Body of pancreas (tissue), 4 donors: ENCODE measurements around the gene CDC123. TPM values are rescaled to one million over a fixed set of nuclear protein-coding genes. Genes with fewer than 3 reads are reported as not detected.
A peak's percentile ranks its signal among the peaks of the same experiment; 100 is the strongest.

ENCODE experiments used
- ATAC-seq: fragments of 150-250 bp; one replicate; pipeline ENCODE4 v1.9.1; 2016
- DNase-seq, 4 donors: peaks; one replicate each; pipeline ENCODE4 v3.0.0-alpha.2; 2019
- H3K27ac ChIP-seq, 4 donors: fragments of 200-600 bp; sonication (generic); 1 replicate in 3 of 4; 2 replicates in 1 of 4; pipeline versions ENCODE4 v1.5.1 to v1.6.1; 2016 to 2019; ENCODE audit warnings: mild to moderate bottlenecking in 1 of 4, mixed read lengths in 1 of 4, moderate library complexity in 1 of 4
- H3K27me3 ChIP-seq, 2 donors: fragments of 200-600 bp; sonication (generic); one replicate each; pipeline ENCODE4 v1.6.0; 2016; ENCODE audit warnings: mild to moderate bottlenecking in 1 of 2
- H3K36me3 ChIP-seq, 2 donors: fragments of 200-600 bp; sonication (generic); replicated peaks in 1 of 2; 2 replicates each; pipeline ENCODE4 v1.5.1; 2016; ENCODE audit warnings: low read depth in 2 of 2; ENCODE audit not compliant: insufficient read depth in 1 of 2
- H3K4me1 ChIP-seq: fragments of 200-600 bp; sonication (generic); one replicate; pipeline ENCODE4 v1.6.0; 2016
- H3K4me3 ChIP-seq, 2 donors: fragments of 200-600 bp; sonication (generic); 1 replicate in 1 of 2; 2 replicates in 1 of 2; pipeline ENCODE4 v1.5.1; 2016 to 2019
- H3K9me3 ChIP-seq, 3 donors: fragments of 200-600 bp; sonication (generic); 1 replicate in 2 of 3; 2 replicates in 1 of 3; pipeline ENCODE4 v1.5.1; 2016
- POLR2A ChIP-seq, 3 donors: fragments of 450-650 bp; IDR thresholded peaks; one replicate each; pipeline ENCODE4 v1.6.1; 2016; ENCODE audit warnings: antibody characterized with exemption in 3 of 3, mild to moderate bottlenecking in 2 of 3
- WGBS, 2 donors: methylation state at CpG; one replicate each; pipeline ENCODE4 v1.1.5; 2017; 5-methylcytosine and 5-hydroxymethylcytosine counted together
- intact Hi-C: fragments of 100-400 bp; cut with DNase I; formaldehyde crosslinking; loops from one replicate; pipeline ENCODE4 v1.15.1; 2023
- total RNA-seq, 2 donors: library from RNA; depleted of rRNA; stranded (reverse); fragments of >200 nt; gene quantifications; one replicate each; pipeline ENCODE4 v1.1.0, GENCODE V29; 2016
- TF ChIP-seq, protein P1 (sequence below), 7 experiments: fragments of 450-650 bp in 4 of 7; fragments of 200-600 bp in 3 of 7; sonication (generic) in 3 of 7; IDR thresholded peaks; one replicate each; pipeline ENCODE4 v1.5.1; 2016 to 2019; ENCODE audit warnings: antibody characterized with exemption in 7 of 7

Gene CDC123
- total RNA-seq, 2 donors from 2014 or later = 28.3 to 38.2 TPM

DNA sequence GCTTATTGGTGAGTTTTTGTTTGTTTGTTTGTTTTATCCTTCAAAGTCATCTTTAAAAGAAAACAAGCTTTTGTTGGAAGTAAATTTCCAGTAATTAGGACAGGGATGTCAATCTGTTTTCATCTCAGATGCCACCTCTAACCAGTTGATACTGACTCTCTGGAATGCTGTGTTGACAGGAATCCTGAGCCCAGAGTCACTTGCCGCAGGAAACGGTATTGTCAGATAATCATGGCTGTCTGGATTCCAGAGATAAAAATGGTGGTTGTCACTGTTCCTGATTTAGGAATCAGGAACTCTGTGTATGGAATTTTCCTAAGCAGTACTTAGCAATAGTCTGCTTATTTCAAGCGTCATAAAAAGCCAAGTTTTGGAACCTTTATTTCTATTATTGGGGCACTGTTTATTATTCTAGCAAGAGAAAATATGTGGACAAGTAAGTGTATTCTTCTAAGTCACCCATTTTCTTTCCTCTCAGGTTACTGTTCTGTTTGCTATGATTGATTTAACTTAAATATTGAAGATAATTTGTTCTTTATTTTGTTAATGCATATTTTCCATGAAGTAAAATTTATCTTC, 39.2 kb downstream of the CDC123 start:
- H3K27ac ChIP-seq = no peak overlapping the region
- peaks cover 8% of the 10 kb centered on the region for H3K4me1 ChIP-seq
- H3K36me3 ChIP-seq = peaks cover 7 to 18% of the 10 kb centered on the region in 2 donors
- H3K4me3 ChIP-seq = no peak overlapping the region
- TF ChIP-seq, protein P1, sequence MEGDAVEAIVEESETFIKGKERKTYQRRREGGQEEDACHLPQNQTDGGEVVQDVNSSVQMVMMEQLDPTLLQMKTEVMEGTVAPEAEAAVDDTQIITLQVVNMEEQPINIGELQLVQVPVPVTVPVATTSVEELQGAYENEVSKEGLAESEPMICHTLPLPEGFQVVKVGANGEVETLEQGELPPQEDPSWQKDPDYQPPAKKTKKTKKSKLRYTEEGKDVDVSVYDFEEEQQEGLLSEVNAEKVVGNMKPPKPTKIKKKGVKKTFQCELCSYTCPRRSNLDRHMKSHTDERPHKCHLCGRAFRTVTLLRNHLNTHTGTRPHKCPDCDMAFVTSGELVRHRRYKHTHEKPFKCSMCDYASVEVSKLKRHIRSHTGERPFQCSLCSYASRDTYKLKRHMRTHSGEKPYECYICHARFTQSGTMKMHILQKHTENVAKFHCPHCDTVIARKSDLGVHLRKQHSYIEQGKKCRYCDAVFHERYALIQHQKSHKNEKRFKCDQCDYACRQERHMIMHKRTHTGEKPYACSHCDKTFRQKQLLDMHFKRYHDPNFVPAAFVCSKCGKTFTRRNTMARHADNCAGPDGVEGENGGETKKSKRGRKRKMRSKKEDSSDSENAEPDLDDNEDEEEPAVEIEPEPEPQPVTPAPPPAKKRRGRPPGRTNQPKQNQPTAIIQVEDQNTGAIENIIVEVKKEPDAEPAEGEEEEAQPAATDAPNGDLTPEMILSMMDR (IDR thresholded peaks at IDR 0.05) = no peak
- ATAC-seq (no peak), DNase-seq (no peak)
- 26 to 44% methylated on average over 3 of the region's 3 CpGs for WGBS, 2 donors
- no peaks in the 10 kb centered on the region for H3K27me3 ChIP-seq
- H3K9me3 ChIP-seq = no peaks in the 10 kb centered on the region
- intact Hi-C loops = no loop called here

- Histone ChIP-seq H3K4me3 (no peak overlapping the region), H3K4me1 (peaks cover 8% of the 10 kb centered on the region), H3K9me3 (no peaks in the 10 kb centered on the region), H3K27me3 (no peaks in the 10 kb centered on the region), H3K27ac (no peak overlapping the region), H3K36me3 (peaks cover 7 to 18% of the 10 kb centered on the region in 2 donors)
- intact Hi-C loops = no loop called here
- TF ChIP-seq, protein P1 (IDR thresholded peaks at IDR 0.05) = no peak
- TF ChIP-seq POLR2A (IDR thresholded peaks at IDR 0.05) = no peak
- 25 to 30% methylated on average over 4 of the region's 4 CpGs for WGBS, 2 donors
- ATAC-seq (peak; percentile 27), DNase-seq (peak in 2 of 4 donors; percentile 20 to 33)
These were observed 39.8 kb downstream of the CDC123 start for GRCh38 chr10:12235796-12236195.

DNA sequence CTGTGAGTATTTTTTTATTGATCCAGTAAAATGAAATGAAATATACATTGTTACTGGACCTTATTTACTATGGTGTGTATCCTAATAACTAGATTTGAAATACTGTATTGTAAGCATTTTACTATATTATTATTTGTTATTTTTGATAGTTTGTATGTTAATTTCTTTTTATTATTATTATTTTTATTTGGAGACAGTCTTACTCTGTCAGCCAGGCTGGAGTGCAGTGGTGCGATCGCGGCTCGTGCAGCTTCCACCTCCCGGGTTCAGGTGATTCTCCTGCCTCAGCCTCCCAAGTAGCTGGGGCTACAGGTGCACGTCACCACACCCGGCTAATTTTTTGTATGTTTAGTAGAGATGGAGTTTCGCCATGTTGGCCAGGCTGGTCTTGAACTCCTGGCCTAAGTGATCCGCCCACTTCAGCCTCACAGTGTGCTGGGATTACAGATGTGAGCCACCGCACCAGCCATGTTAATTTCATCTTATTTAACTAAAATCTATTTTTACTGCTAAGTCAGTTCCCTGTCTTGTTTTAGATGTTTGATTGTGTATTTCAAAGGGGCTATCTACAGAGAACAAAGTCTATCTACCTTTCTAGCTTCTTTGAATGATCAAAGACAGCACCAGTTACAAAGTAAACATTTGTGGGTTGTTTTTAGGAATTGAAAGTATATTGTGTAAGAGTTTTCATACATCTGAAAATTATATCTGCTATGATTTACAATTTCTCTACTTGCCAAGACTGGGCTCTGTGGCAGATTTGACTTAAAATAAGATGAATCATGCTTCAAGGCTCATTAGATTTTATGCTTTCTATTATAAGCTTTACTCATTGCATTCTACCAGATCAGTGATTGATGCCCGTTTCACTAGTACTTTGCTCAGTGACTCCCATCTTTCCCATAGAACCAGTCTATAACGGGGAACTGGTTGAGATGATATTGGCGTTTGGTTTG, 41.6 kb downstream of the CDC123 start:
- ATAC-seq (no peak), DNase-seq (no peak)
- TF ChIP-seq POLR2A (IDR thresholded peaks at IDR 0.05) = no peak
- TF ChIP-seq, protein P1 (IDR thresholded peaks at IDR 0.05) = no peak
- Histone ChIP-seq H3K27me3 (no peaks in the 10 kb centered on the region), H3K4me1 (peaks cover 8% of the 10 kb centered on the region), H3K9me3 (no peaks in the 10 kb centered on the region), H3K27ac (no peak overlapping the region), H3K36me3 (peaks cover 7 to 10% of the 10 kb centered on the region in 2 donors), H3K4me3 (no peak overlapping the region)
- 93 to 96% methylated on average over 13 of the region's 13 CpGs for WGBS, 2 donors
- intact Hi-C loops = no loop called here

GRCh38 chr10:12238821-12239220, 42.8 kb downstream of the CDC123 start:
- ATAC-seq = no peak
- WGBS, 2 donors = 87 to 93% methylated on average over 8 of the region's 8 CpGs
- Histone ChIP-seq H3K9me3 (no peaks in the 10 kb centered on the region), H3K27ac (no peak overlapping the region), H3K27me3 (no peaks in the 10 kb centered on the region), H3K4me3 (no peak overlapping the region), H3K4me1 (peaks cover 8% of the 10 kb centered on the region), H3K36me3 (peaks cover 7 to 10% of the 10 kb centered on the region in 2 donors)
- no peak for DNase-seq
- intact Hi-C loops = no loop called here
- TF ChIP-seq, protein P1 (IDR thresholded peaks at IDR 0.05) = no peak
- no peak for TF ChIP-seq POLR2A (IDR thresholded peaks at IDR 0.05)
